ENCODE results near the gene LY86. TPM values are rescaled to one million over a fixed set of nuclear protein-coding genes. Genes with fewer than 3 reads are reported as not detected.

LY86 gene
- polyA plus RNA-seq, 1 of the 3 experiments (the other 2 are of a cell fraction), result not detected

DNA sequence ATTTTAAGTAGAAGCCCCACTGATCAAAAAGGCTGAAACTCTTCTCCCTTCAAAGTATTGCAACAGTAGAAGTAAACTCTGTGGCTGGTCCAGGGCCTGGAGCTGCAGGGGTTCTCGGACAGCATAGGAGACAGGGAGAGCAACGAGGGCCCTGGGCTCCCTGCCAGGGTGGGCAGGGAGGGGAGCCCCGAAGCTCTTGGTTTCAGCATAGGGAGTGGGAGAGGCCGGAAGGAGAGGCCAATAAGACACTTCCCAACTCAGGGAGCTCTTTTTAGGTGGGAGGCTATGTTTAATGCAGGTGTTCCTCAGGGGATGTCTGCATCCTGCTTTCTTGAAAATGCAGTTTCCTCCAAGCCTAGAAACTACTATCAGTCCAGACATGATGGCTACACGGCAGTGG lies 91.1 kb downstream of the LY86 start:
- 46% methylated on average over 5 of the region's 5 CpGs for WGBS (ENCODE audit: low lambda C conversion rate)
- ChIA-PET POLR2A (no interaction called here), CTCF (no interaction called here)

DNA sequence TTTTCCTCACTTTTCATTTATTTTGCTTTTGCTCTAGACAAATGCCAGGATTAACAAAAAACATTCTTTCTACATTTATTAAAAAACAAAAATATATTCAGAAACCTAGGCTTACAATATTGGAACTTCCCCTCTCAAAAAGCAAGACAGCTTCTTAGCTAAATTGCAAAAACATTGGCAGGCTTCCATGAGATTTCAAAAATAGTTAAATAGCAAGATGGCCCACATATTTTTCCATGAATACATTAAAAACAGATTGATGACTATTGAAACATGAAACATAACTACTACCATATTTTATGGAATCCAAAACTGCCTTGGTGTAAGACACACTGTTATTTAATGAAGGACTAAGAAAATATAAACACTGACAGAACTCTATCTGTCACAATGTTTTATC lies 92.0 kb downstream of the LY86 start:
- Histone ChIP-seq H3K79me2 (ENCODE audit: insufficient read depth) (no peaks in the 10 kb centered on the region), H3K9ac (no peak overlapping the region), H3K36me3 (replicated peaks in 1 of 2; ENCODE audit: control insufficient read depth in 1 of 2, insufficient read depth in 2 of 2, low read length in 1 of 2) (no peaks in the 10 kb centered on the region), H3K4me3 (ENCODE audit: low read depth in 2 of 2, low read length in 1 of 2) (no peak overlapping the region), H3F3A (replicated peaks; ENCODE audit: insufficient read depth) (no peaks in the 10 kb centered on the region), H2AFZ (ENCODE audit: low read depth) (no peak overlapping the region), H3K4me2 (no peak overlapping the region), H3K9me3 (no peaks in the 10 kb centered on the region), H3K27me3 (ENCODE audit: insufficient read depth) (no peaks in the 10 kb centered on the region), H3K4me1 (ENCODE audit: control insufficient read depth in 1 of 2, insufficient read depth in 2 of 2, low read depth in 1 of 2, low read length in 1 of 2) (peaks cover 0 to 2% of the 10 kb centered on the region in 2 experiments; a peak in 1 of 4 replicates), H4K20me1 (ENCODE audit: insufficient read depth) (no peaks in the 10 kb centered on the region), H3K9me2 (no peaks in the 10 kb centered on the region), H3K27ac (ENCODE audit: low read depth in 2 of 2, low read length in 1 of 2) (no peak overlapping the region)
- TF ChIP-seq, protein P1, sequence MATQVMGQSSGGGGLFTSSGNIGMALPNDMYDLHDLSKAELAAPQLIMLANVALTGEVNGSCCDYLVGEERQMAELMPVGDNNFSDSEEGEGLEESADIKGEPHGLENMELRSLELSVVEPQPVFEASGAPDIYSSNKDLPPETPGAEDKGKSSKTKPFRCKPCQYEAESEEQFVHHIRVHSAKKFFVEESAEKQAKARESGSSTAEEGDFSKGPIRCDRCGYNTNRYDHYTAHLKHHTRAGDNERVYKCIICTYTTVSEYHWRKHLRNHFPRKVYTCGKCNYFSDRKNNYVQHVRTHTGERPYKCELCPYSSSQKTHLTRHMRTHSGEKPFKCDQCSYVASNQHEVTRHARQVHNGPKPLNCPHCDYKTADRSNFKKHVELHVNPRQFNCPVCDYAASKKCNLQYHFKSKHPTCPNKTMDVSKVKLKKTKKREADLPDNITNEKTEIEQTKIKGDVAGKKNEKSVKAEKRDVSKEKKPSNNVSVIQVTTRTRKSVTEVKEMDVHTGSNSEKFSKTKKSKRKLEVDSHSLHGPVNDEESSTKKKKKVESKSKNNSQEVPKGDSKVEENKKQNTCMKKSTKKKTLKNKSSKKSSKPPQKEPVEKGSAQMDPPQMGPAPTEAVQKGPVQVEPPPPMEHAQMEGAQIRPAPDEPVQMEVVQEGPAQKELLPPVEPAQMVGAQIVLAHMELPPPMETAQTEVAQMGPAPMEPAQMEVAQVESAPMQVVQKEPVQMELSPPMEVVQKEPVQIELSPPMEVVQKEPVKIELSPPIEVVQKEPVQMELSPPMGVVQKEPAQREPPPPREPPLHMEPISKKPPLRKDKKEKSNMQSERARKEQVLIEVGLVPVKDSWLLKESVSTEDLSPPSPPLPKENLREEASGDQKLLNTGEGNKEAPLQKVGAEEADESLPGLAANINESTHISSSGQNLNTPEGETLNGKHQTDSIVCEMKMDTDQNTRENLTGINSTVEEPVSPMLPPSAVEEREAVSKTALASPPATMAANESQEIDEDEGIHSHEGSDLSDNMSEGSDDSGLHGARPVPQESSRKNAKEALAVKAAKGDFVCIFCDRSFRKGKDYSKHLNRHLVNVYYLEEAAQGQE (IDR thresholded peaks at IDR 0.05; ENCODE audit: low read depth, low read length), result no peak
- TF ChIP-seq RXRA (IDR thresholded peaks at IDR 0.05; ENCODE audit: borderline replicate concordance, low read depth), result no peak
- no peak for TF ChIP-seq ELF1 (IDR thresholded peaks at IDR 0.05)
- no peak for TF ChIP-seq TEAD4 (IDR thresholded peaks at IDR 0.05; ENCODE audit: borderline replicate concordance, insufficient read depth)
- no peak for TF ChIP-seq FOSL2 (IDR thresholded peaks at IDR 0.05; ENCODE audit: borderline replicate concordance, low read depth)
- TF ChIP-seq, protein P2, sequence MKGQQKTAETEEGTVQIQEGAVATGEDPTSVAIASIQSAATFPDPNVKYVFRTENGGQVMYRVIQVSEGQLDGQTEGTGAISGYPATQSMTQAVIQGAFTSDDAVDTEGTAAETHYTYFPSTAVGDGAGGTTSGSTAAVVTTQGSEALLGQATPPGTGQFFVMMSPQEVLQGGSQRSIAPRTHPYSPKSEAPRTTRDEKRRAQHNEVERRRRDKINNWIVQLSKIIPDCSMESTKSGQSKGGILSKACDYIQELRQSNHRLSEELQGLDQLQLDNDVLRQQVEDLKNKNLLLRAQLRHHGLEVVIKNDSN (IDR thresholded peaks at IDR 0.05; ENCODE audit: borderline replicate concordance, low read depth), result no peak
- TF ChIP-seq GATA2 (CRISPR knock-in tag; IDR thresholded peaks at IDR 0.05), result no peak
- no peak for DNase-seq
- ChIA-PET POLR2A (no interaction called here), CTCF (interaction anchor here (1.0 kb wide), 1 partner anchor 21 kb away, joined by 3 read pairs; no protein-coding TSS in a partner anchor)

More for the DNA sequence above, 91.1 kb downstream of the LY86 start:
- no peaks in the 10 kb centered on the region for H3K27me3 ChIP-seq (ENCODE audit: insufficient read depth)
- DNase-seq, result no peak
- no peaks in the 10 kb centered on the region for H4K20me1 ChIP-seq (ENCODE audit: insufficient read depth)
- H3K27ac ChIP-seq (ENCODE audit: low read depth in 2 of 2, low read length in 1 of 2), result no peak overlapping the region
- H3K79me2 ChIP-seq (ENCODE audit: insufficient read depth), result no peaks in the 10 kb centered on the region
- H3K4me3 ChIP-seq (ENCODE audit: low read depth in 2 of 2, low read length in 1 of 2), result no peak overlapping the region
- no peaks in the 10 kb centered on the region for H3K9me3 ChIP-seq
- no peaks in the 10 kb centered on the region for H3F3A ChIP-seq (replicated peaks; ENCODE audit: insufficient read depth)
- H3K4me2 ChIP-seq, result no peak overlapping the region
- H3K4me1 ChIP-seq (ENCODE audit: control insufficient read depth in 1 of 2, insufficient read depth in 2 of 2, low read depth in 1 of 2, low read length in 1 of 2), result peaks cover 0 to 2% of the 10 kb centered on the region in 2 experiments; a peak in 1 of 4 replicates
- no peaks in the 10 kb centered on the region for H3K9me2 ChIP-seq
- TF ChIP-seq CHD2 (IDR thresholded peaks at IDR 0.05; ENCODE audit: low read length, partially characterized antibody), result no peak
- no peak for TF ChIP-seq MXI1 (IDR thresholded peaks at IDR 0.05; ENCODE audit: low read depth, low read length)
- TF ChIP-seq GABPA (IDR thresholded peaks at IDR 0.05; ENCODE audit: low read depth), result no peak
- no peak for TF ChIP-seq FOXM1 (IDR thresholded peaks at IDR 0.05; ENCODE audit: low read depth)
- TF ChIP-seq, protein P3, sequence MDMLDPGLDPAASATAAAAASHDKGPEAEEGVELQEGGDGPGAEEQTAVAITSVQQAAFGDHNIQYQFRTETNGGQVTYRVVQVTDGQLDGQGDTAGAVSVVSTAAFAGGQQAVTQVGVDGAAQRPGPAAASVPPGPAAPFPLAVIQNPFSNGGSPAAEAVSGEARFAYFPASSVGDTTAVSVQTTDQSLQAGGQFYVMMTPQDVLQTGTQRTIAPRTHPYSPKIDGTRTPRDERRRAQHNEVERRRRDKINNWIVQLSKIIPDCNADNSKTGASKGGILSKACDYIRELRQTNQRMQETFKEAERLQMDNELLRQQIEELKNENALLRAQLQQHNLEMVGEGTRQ (IDR thresholded peaks at IDR 0.05; ENCODE audit: borderline replicate concordance, low read depth, low read length), result no peak
- no peak for TF ChIP-seq MEF2A (IDR thresholded peaks at IDR 0.05; ENCODE audit: borderline replicate concordance, low read depth)
- no peak for TF ChIP-seq FOSL2 (IDR thresholded peaks at IDR 0.05; ENCODE audit: borderline replicate concordance, low read depth)
- TF ChIP-seq RXRA (IDR thresholded peaks at IDR 0.05; ENCODE audit: borderline replicate concordance, low read depth), result no peak
- no peak for TF ChIP-seq TCF12 (IDR thresholded peaks at IDR 0.05)
- TF ChIP-seq SIN3A (IDR thresholded peaks at IDR 0.05; ENCODE audit: borderline replicate concordance, low read depth, low read length), result no peak
- no peak for TF ChIP-seq JUND (IDR thresholded peaks at IDR 0.05)
- TF ChIP-seq TAF1 (IDR thresholded peaks at IDR 0.05; ENCODE audit: borderline replicate concordance, low read depth, low read length), result no peak
- TF ChIP-seq ELF1 (IDR thresholded peaks at IDR 0.05), result no peak
- no peak for TF ChIP-seq RFX5 (IDR thresholded peaks at IDR 0.05; ENCODE audit: low read length)
- TF ChIP-seq, protein P2 (IDR thresholded peaks at IDR 0.05; ENCODE audit: borderline replicate concordance, low read depth), result no peak
- no peaks in the 10 kb centered on the region for H3K36me3 ChIP-seq (replicated peaks in 1 of 2; ENCODE audit: control insufficient read depth in 1 of 2, insufficient read depth in 2 of 2, low read length in 1 of 2)
- H2AFZ ChIP-seq (ENCODE audit: low read depth), result no peak overlapping the region
- H3K9ac ChIP-seq, result no peak overlapping the region
